GM23248 (cell line): ENCODE results near the gene L1CAM.

Experiments used
- EZH2 ChIP-seq: fragments of 200-600 bp; sonication (generic); IDR thresholded peaks from 2 replicates; pipeline ENCODE4 v1.6.1; 2018; ENCODE audit warnings: antibody characterized with exemption, mild to moderate bottlenecking; ENCODE audit not compliant: insufficient read depth, poor library complexity, severe bottlenecking
- EZH2phosphoT487 ChIP-seq: fragments of 200-600 bp; sonication (generic); IDR thresholded peaks from 2 replicates; pipeline ENCODE4 v1.6.1; 2018; ENCODE audit warnings: antibody characterized with exemption, moderate library complexity, mild to moderate bottlenecking, low read depth; ENCODE audit not compliant: insufficient read depth

- no peak for TF ChIP-seq EZH2
- TF ChIP-seq EZH2phosphoT487: no peak
Observed at GRCh38 chrX:153928846-153929245, 42.9 kb upstream of the L1CAM start.
